H1 (cell line): ENCODE data around the gene SAAL1. TPM values are rescaled to one million over a fixed set of nuclear protein-coding genes. Genes with fewer than 3 reads are reported as not detected.

Experiments
- CTCF ChIA-PET: fragments of 300-600 bp; sonication (Branson Sonifier 250); formaldehyde crosslinking; loops from one replicate; lab custom pipeline; 2021; ENCODE audit not compliant: partially characterized antibody; lab: Charles Lee
- POLR2A ChIA-PET: fragments of 300-600 bp; sonication (Branson Sonifier 250); formaldehyde crosslinking; loops from one replicate; lab custom pipeline; 2021; ENCODE audit warnings: inconsistent platforms; ENCODE audit not compliant: partially characterized antibody; lab: Charles Lee
- DNase-seq, 2 experiments: peaks; one replicate each; pipeline versions ENCODE4 v3.0.0 to v3.0.0-alpha.2; 2010 to 2022; ENCODE audit warnings: low spot score in 2 of 2, low read depth in 1 of 2, mixed read lengths in 1 of 2
- FAIRE-seq: peaks from 2 replicates; lab custom pipeline; 2011; peaks lifted over from hg19 to GRCh38; lab: Jason Lieb, UNC
- H2AFZ ChIP-seq: 2 replicates; pipeline ENCODE4 v1.8.1; 2012; ENCODE audit warnings: low read length, inconsistent platforms
- H2AK5ac ChIP-seq: 2 replicates; pipeline ENCODE4 v1.6.1; 2013; ENCODE audit warnings: low read depth, low read length
- H2BK120ac ChIP-seq: replicated peaks from 2 replicates; pipeline ENCODE3; 2013; ENCODE audit warnings: low read depth, low read length, inconsistent platforms
- H2BK12ac ChIP-seq: 2 replicates; pipeline ENCODE4 v1.6.1; 2013; ENCODE audit warnings: low read depth, low read length
- H2BK15ac ChIP-seq: 2 replicates; pipeline ENCODE4 v1.6.1; 2013; ENCODE audit warnings: low read length
- H2BK20ac ChIP-seq: 2 replicates; pipeline ENCODE4 v1.6.1; 2013; ENCODE audit warnings: low read length
- H2BK5ac ChIP-seq: 2 replicates; pipeline ENCODE4 v1.6.1; 2013; ENCODE audit warnings: low read depth, low read length
- H3K14ac ChIP-seq: 2 replicates; pipeline ENCODE4 v1.6.1; 2013; ENCODE audit warnings: inconsistent platforms; ENCODE audit not compliant: insufficient read length
- H3K18ac ChIP-seq: 2 replicates; pipeline ENCODE4 v1.6.1; 2013; ENCODE audit warnings: low read length; ENCODE audit errors: extremely low read depth
- H3K23ac ChIP-seq: 2 replicates; pipeline ENCODE4 v1.6.1; 2013; ENCODE audit warnings: inconsistent platforms; ENCODE audit not compliant: insufficient read length
- H3K23me2 ChIP-seq: 2 replicates; pipeline ENCODE4 v1.6.1; 2013; ENCODE audit warnings: low read depth, low read length
- H3K27ac ChIP-seq: 2 replicates; pipeline ENCODE4 v1.6.1; 2011; ENCODE audit warnings: low read depth, low read length, inconsistent platforms
- H3K27me3 ChIP-seq, 4 experiments: replicated peaks in 1 of 4; 1 replicate in 1 of 4; 2 replicates in 3 of 4; pipeline versions ENCODE4 v1.6.1 to v1.8.1; 2011 to 2013; ENCODE audit warnings: low read length in 3 of 4, mild to moderate bottlenecking in 3 of 4, inconsistent platforms in 2 of 4, mixed read lengths in 2 of 4, moderate library complexity in 1 of 4; ENCODE audit not compliant: control insufficient read depth in 3 of 4, insufficient read depth in 3 of 4; ENCODE audit errors: extremely low read depth in 1 of 4
- H3K36me3 ChIP-seq, 4 experiments: 2 replicates each; pipeline versions ENCODE4 v1.6.1 to v1.8.1; 2011 to 2013; ENCODE audit warnings: mild to moderate bottlenecking in 4 of 4, low read length in 3 of 4, moderate library complexity in 2 of 4, control low read depth in 1 of 4, inconsistent platforms in 1 of 4; ENCODE audit not compliant: insufficient read depth in 4 of 4, control insufficient read depth in 2 of 4
- H3K4ac ChIP-seq: replicated peaks from 2 replicates; pipeline ENCODE3; 2013; ENCODE audit warnings: low read length, low read depth, mixed read lengths, inconsistent platforms; ENCODE audit not compliant: insufficient read length
- H3K4me1 ChIP-seq, 4 experiments: replicated peaks in 1 of 4; 1 replicate in 1 of 4; 2 replicates in 3 of 4; pipeline versions ENCODE4 v1.6.1 to v1.8.1; 2011 to 2013; ENCODE audit warnings: low read length in 3 of 4, inconsistent platforms in 2 of 4, mixed read lengths in 1 of 4; ENCODE audit not compliant: insufficient read depth in 4 of 4, control insufficient read depth in 3 of 4
- H3K4me2 ChIP-seq, 2 experiments: 2 replicates each; pipeline versions ENCODE4 v1.6.1 to v1.8.1; 2011 to 2013; ENCODE audit warnings: low read depth in 2 of 2, low read length in 2 of 2, control low read depth in 1 of 2, inconsistent platforms in 1 of 2, mild to moderate bottlenecking in 1 of 2; ENCODE audit not compliant: insufficient read depth in 1 of 2
- H3K4me3 ChIP-seq, 4 experiments: fragments of 200-600, 300-600 bp in 1 of 4; sonication (generic), shearing (Covaris generic), sonication (Bioruptor Twin) in 1 of 4; 2 replicates each; pipeline versions ENCODE4 v1.5.1 to v1.8.1; 2011 to 2016; ENCODE audit warnings: low read length in 4 of 4, low read depth in 3 of 4, control low read depth in 2 of 4, inconsistent platforms in 2 of 4, mild to moderate bottlenecking in 2 of 4, mixed read lengths in 1 of 4, moderate library complexity in 1 of 4; ENCODE audit not compliant: insufficient read depth in 2 of 4; ENCODE audit errors: extremely low read depth in 1 of 4
- H3K56ac ChIP-seq: replicated peaks from 2 replicates; pipeline ENCODE3; 2013; ENCODE audit warnings: low read depth, mild to moderate bottlenecking, mixed read lengths, low read length, inconsistent platforms; ENCODE audit not compliant: insufficient read length
- H3K79me1 ChIP-seq: 2 replicates; pipeline ENCODE4 v1.6.1; 2013; ENCODE audit warnings: low read depth, low read length, control low read depth
- H3K79me2 ChIP-seq, 2 experiments: 2 replicates each; pipeline versions ENCODE4 v1.6.1 to v1.8.1; 2012 to 2013; ENCODE audit warnings: low read length in 2 of 2, mild to moderate bottlenecking in 2 of 2, inconsistent platforms in 1 of 2; ENCODE audit not compliant: insufficient read depth in 2 of 2, control insufficient read depth in 1 of 2
- H3K9ac ChIP-seq, 4 experiments: replicated peaks in 1 of 4; 1 replicate in 1 of 4; 2 replicates in 3 of 4; pipeline versions ENCODE4 v1.6.1 to v1.8.1; 2011 to 2013; ENCODE audit warnings: low read depth in 3 of 4, low read length in 3 of 4, control low read depth in 2 of 4, mild to moderate bottlenecking in 2 of 4, moderate library complexity in 2 of 4, inconsistent platforms in 1 of 4; ENCODE audit errors: extremely low read depth in 1 of 4
- H3K9me3 ChIP-seq, 2 experiments: 2 replicates each; pipeline versions ENCODE4 v1.6.1 to v1.8.1; 2012 to 2013; ENCODE audit warnings: mild to moderate bottlenecking in 2 of 2, moderate library complexity in 2 of 2, control low read depth in 1 of 2, inconsistent platforms in 1 of 2, low read depth in 1 of 2, low read length in 1 of 2, mixed read lengths in 1 of 2; ENCODE audit not compliant: insufficient read depth in 2 of 2
- H4K20me1 ChIP-seq, 2 experiments: replicated peaks in 1 of 2; 2 replicates each; pipeline versions ENCODE3 to v1.8.1; 2011 to 2013; ENCODE audit warnings: inconsistent platforms in 2 of 2, low read length in 2 of 2, mild to moderate bottlenecking in 1 of 2; ENCODE audit not compliant: insufficient read depth in 2 of 2, control insufficient read depth in 1 of 2
- H4K5ac ChIP-seq: 2 replicates; pipeline ENCODE4 v1.6.1; 2013; ENCODE audit warnings: low read length, low read depth, mixed read lengths, inconsistent platforms; ENCODE audit not compliant: insufficient read length
- H4K8ac ChIP-seq: 2 replicates; pipeline ENCODE4 v1.8.0; 2013; ENCODE audit warnings: mild to moderate bottlenecking, moderate library complexity, low read length, inconsistent platforms; ENCODE audit not compliant: insufficient read depth; ENCODE audit errors: extremely low read depth
- H4K91ac ChIP-seq: replicated peaks from 2 replicates; pipeline ENCODE3; 2013; ENCODE audit warnings: low read length, mixed read lengths, inconsistent platforms; ENCODE audit not compliant: insufficient read length
- BACH1 ChIP-seq: IDR thresholded peaks from 2 replicates; pipeline ENCODE4 v1.6.1; 2012; ENCODE audit warnings: low read length, improper control_type of control experiment
- BCL11A ChIP-seq, 2 experiments: IDR thresholded peaks; one replicate each; pipeline ENCODE4 v1.6.1; 2011; ENCODE audit warnings: low read depth in 2 of 2, low read length in 2 of 2, mild to moderate bottlenecking in 2 of 2
- EGR1 ChIP-seq: IDR thresholded peaks from 2 replicates; pipeline ENCODE4 v1.6.1; 2011; ENCODE audit warnings: low read depth, low read length, borderline replicate concordance
- EP300 ChIP-seq, 2 experiments: IDR thresholded peaks; 1 replicate in 1 of 2; 2 replicates in 1 of 2; pipeline ENCODE4 v1.6.1; 2011 to 2012; ENCODE audit warnings: low read depth in 2 of 2, low read length in 2 of 2, mild to moderate bottlenecking in 2 of 2, borderline replicate concordance in 1 of 2, inconsistent platforms in 1 of 2, moderate library complexity in 1 of 2
- FOSL1 ChIP-seq: IDR thresholded peaks from 2 replicates; pipeline ENCODE4 v1.6.1; 2011; ENCODE audit warnings: mild to moderate bottlenecking, low read depth, low read length, moderate library complexity; ENCODE audit not compliant: insufficient read depth
- POU5F1 ChIP-seq: IDR thresholded peaks from 2 replicates; pipeline ENCODE4 v1.6.1; 2011; ENCODE audit warnings: low read depth, mild to moderate bottlenecking, low read length, moderate library complexity
- SIN3A ChIP-seq, 2 experiments: IDR thresholded peaks in 1 of 2; conservative IDR thresholded peaks in 1 of 2; 2 replicates each; pipeline ENCODE4 v1.6.1; 2011 to 2012; ENCODE audit warnings: low read length in 2 of 2, improper control_type of control experiment in 1 of 2, low read depth in 1 of 2, mild to moderate bottlenecking in 1 of 2
- SP2 ChIP-seq: IDR thresholded peaks from 2 replicates; pipeline ENCODE4 v1.6.1; 2012; ENCODE audit warnings: mild to moderate bottlenecking, low read length, inconsistent platforms
- WGBS, 2 experiments: shearing (Covaris generic) in 1 of 2; methylation state at CpG; one replicate each; pipeline versions ENCODE4 v1.1.6 to v1.1.7; 2013 to 2015; ENCODE audit warnings: low lambda C conversion rate in 2 of 2, mixed read lengths in 2 of 2, inconsistent platforms in 1 of 2, low coverage in 1 of 2, missing lambda C conversion rate in 1 of 2; ENCODE audit not compliant: insufficient replicate concordance in 2 of 2, insufficient coverage in 1 of 2, insufficient read length in 1 of 2; ENCODE audit errors: extremely low coverage in 1 of 2, missing lambda C conversion rate in 1 of 2; 5-methylcytosine and 5-hydroxymethylcytosine counted together
- polyA plus RNA-seq, 7 experiments: library from polyadenylated mRNA; depleted of rRNA in 3 of 7; stranded (reverse) in 5 of 7; unstranded in 2 of 7; fragments of >200 nt in 5 of 7; fragments of 200-250 nt in 2 of 7; gene quantifications; 1 replicate in 5 of 7; 2 replicates in 1 of 7; 4 replicates in 1 of 7; pipeline versions ENCODE4 v1.2.1 to v1.2.3, GENCODE V29; 2011 to 2013; ENCODE audit warnings: missing spikeins in 2 of 7, mixed read lengths in 2 of 7
- total RNA-seq: library from RNA; stranded (reverse); fragmentation: NEBNext Ultra II Directional; extraction: Animal tissue kit (Norgen Biotek cat#: 25700); gene quantifications from 2 replicates; pipeline ENCODE4 v1.2.1, GENCODE V29; 2021
- TF ChIP-seq, protein P1 (sequence below), 3 experiments: IDR thresholded peaks; 1 replicate in 2 of 3; 2 replicates in 1 of 3; pipeline versions ENCODE4 v1.5.1 to v1.6.1; 2011; ENCODE audit warnings: low read length in 3 of 3, mild to moderate bottlenecking in 3 of 3, inconsistent platforms in 2 of 3, low read depth in 1 of 3, moderate library complexity in 1 of 3; ENCODE audit not compliant: insufficient read depth in 1 of 3; ENCODE audit errors: control extremely low read depth in 1 of 3

Gene SAAL1
- total and polyA plus RNA-seq, 2 of the 8 experiments (the other 6 are each of a cell fraction or from before 2014, with no cell fraction given) = 26.4 to 46.6 TPM

DNA sequence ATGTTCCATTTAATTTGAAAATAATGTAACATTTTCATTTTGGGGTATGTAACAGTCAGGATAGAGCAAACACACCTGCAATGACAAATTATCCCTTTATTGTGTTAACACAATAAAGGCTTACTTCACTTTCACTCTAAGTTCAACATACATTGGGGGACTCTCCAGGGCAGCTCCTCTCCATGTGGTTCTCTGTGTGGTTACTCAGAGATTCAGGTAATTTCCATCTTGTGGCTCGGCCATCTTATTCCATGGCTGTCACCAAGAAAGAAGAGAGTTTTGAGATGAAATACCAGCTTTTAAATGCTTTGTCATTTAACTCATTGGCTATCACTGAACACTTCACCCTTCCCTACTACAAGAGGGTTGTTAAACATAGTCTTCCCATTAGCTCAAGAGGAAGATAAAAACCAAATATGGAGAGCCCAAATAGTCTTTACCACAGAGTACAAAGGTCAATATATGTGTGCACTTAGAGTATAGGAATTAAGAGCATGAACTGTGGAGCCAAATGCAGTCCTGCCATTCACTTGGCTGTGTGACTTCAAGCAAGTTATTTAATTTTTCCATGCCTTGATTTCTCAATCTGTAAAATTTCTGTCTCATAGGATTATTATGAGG, 49.2 kb downstream of the SAAL1 start:
- Histone ChIP-seq H2BK15ac (no peak overlapping the region), H2BK20ac (no peak overlapping the region), H2BK5ac (no peak overlapping the region), H3K56ac (no peak overlapping the region), H3K79me1 (no peaks in the 10 kb centered on the region), H4K5ac (no peak overlapping the region), H3K36me3 (no peaks in the 10 kb centered on the region), H3K27ac (no peak overlapping the region), H4K91ac (no peak overlapping the region), H3K23ac (no peak overlapping the region), H3K18ac (no peak overlapping the region), H2BK12ac (no peak overlapping the region), H3K4me3 (no peak overlapping the region), H3K23me2 (peaks cover 2% of the 10 kb centered on the region; the same call in 1 of the 2 replicates), H2AK5ac (no peak overlapping the region), H3K4me2 (no peak overlapping the region), H3K79me2 (no peaks in the 10 kb centered on the region), H3K9me3 (no peaks in the 10 kb centered on the region), H3K4ac (no peak overlapping the region), H3K9ac (no peak overlapping the region), H3K27me3 (no peaks in the 10 kb centered on the region), H3K14ac (no peak overlapping the region), H2AFZ (no peak overlapping the region), H3K4me1 (no peaks in the 10 kb centered on the region), H4K8ac (no peak overlapping the region), H2BK120ac (no peak overlapping the region), H4K20me1 (no peaks in the 10 kb centered on the region)
- ChIA-PET POLR2A (interaction anchor here (1.1 kb wide), 1 partner anchor 10 kb away, joined by 3 read pairs; no protein-coding TSS in a partner anchor), CTCF (interaction anchor here (0.7 to 1.0 kb wide), 2 partner anchors 54 to 327 kb away, joined by 3 to 4 read pairs; no protein-coding TSS in a partner anchor)
- FAIRE-seq (no peak), DNase-seq (no peak)
- WGBS, 2 experiments = 73% methylated on average over 1 of the region's 1 CpG; no CpG with 5 or more reads in 1 of the 2 experiments
- TF ChIP-seq POU5F1 (no peak), EP300 (IDR thresholded peaks at IDR 0.05; ENCODE audit: borderline replicate concordance in 1 of 2, low read depth in 2 of 2, low read length in 2 of 2) (no peak), BACH1 (no peak), SIN3A (conservative IDR thresholded peaks at IDR 0.05 in 1 of 2, IDR thresholded peaks at IDR 0.05 in 1 of 2; ENCODE audit: low read depth in 1 of 2, low read length in 2 of 2) (no peak), FOSL1 (no peak), BCL11A (IDR thresholded peaks at IDR 0.05; ENCODE audit: low read depth in 2 of 2, low read length in 2 of 2) (no peak), EGR1 (no peak), SP2 (no peak)
- TF ChIP-seq, protein P1, sequence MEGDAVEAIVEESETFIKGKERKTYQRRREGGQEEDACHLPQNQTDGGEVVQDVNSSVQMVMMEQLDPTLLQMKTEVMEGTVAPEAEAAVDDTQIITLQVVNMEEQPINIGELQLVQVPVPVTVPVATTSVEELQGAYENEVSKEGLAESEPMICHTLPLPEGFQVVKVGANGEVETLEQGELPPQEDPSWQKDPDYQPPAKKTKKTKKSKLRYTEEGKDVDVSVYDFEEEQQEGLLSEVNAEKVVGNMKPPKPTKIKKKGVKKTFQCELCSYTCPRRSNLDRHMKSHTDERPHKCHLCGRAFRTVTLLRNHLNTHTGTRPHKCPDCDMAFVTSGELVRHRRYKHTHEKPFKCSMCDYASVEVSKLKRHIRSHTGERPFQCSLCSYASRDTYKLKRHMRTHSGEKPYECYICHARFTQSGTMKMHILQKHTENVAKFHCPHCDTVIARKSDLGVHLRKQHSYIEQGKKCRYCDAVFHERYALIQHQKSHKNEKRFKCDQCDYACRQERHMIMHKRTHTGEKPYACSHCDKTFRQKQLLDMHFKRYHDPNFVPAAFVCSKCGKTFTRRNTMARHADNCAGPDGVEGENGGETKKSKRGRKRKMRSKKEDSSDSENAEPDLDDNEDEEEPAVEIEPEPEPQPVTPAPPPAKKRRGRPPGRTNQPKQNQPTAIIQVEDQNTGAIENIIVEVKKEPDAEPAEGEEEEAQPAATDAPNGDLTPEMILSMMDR (IDR thresholded peaks at IDR 0.05; ENCODE audit: control extremely low read depth in 1 of 3, insufficient read depth in 1 of 3, low read depth in 1 of 3, low read length in 3 of 3) = no peak
